H9 (cell line): ENCODE data around the gene TMEM178B. TPM values are rescaled to one million over a fixed set of nuclear protein-coding genes. Genes with fewer than 3 reads are reported as not detected.

Experiments used
- DNase-seq: peaks from one replicate; pipeline ENCODE4 v3.0.0-alpha.2; 2017
- H2AFZ ChIP-seq: one replicate; pipeline ENCODE4 v1.6.1; 2013; ENCODE audit warnings: mild to moderate bottlenecking, low read length, control low read depth, moderate library complexity
- H2AK5ac ChIP-seq: 2 replicates; pipeline ENCODE4 v1.6.1; 2013; ENCODE audit warnings: low read length, control low read depth, mixed read lengths; ENCODE audit not compliant: insufficient read length
- H2BK120ac ChIP-seq: one replicate; pipeline ENCODE4 v1.6.1; 2013; ENCODE audit warnings: low read depth, mild to moderate bottlenecking, low read length, control low read depth, inconsistent platforms; ENCODE audit not compliant: poor library complexity, severe bottlenecking
- H2BK12ac ChIP-seq: 2 replicates; pipeline ENCODE4 v1.6.1; 2013; ENCODE audit warnings: low read length, control low read depth, mixed read lengths, low read depth; ENCODE audit not compliant: insufficient read length
- H2BK15ac ChIP-seq: 2 replicates; pipeline ENCODE4 v1.6.1; 2013; ENCODE audit warnings: low read depth, low read length, control low read depth
- H2BK20ac ChIP-seq: one replicate; pipeline ENCODE4 v1.6.1; 2013; ENCODE audit warnings: low read depth, mild to moderate bottlenecking, low read length, control low read depth, inconsistent platforms; ENCODE audit not compliant: poor library complexity, severe bottlenecking
- H2BK5ac ChIP-seq: 2 replicates; pipeline ENCODE4 v1.6.1; 2013; ENCODE audit warnings: low read length, control low read depth, mixed read lengths; ENCODE audit not compliant: insufficient read length
- H3K14ac ChIP-seq: 2 replicates; pipeline ENCODE4 v1.6.1; 2013; ENCODE audit warnings: low read length, control low read depth; ENCODE audit not compliant: insufficient read depth
- H3K18ac ChIP-seq: 2 replicates; pipeline ENCODE4 v1.6.1; 2013; ENCODE audit warnings: low read depth, mild to moderate bottlenecking, mixed read lengths, low read length, control low read depth; ENCODE audit not compliant: insufficient read length
- H3K23ac ChIP-seq: 2 replicates; pipeline ENCODE4 v1.6.1; 2013; ENCODE audit warnings: low read length, control low read depth, mixed read lengths, low read depth; ENCODE audit not compliant: insufficient read length
- H3K23me2 ChIP-seq: 2 replicates; pipeline ENCODE4 v1.6.1; 2013; ENCODE audit warnings: low read depth, mild to moderate bottlenecking, mixed read lengths, low read length, control low read depth; ENCODE audit not compliant: insufficient read length, poor library complexity, severe bottlenecking
- H3K27ac ChIP-seq: 2 replicates; pipeline ENCODE4 v1.5.1; 2013; ENCODE audit warnings: low read length, control low read depth, mixed read lengths, low read depth; ENCODE audit not compliant: insufficient read length
- H3K27me3 ChIP-seq: 2 replicates; pipeline ENCODE4 v1.6.1; 2013; ENCODE audit warnings: low read length, control low read depth, inconsistent platforms; ENCODE audit not compliant: insufficient read depth
- H3K4ac ChIP-seq: 2 replicates; pipeline ENCODE4 v1.6.1; 2013; ENCODE audit warnings: low read depth, mild to moderate bottlenecking, control low read depth, inconsistent platforms, low read length, moderate library complexity
- H3K4me1 ChIP-seq: 2 replicates; pipeline ENCODE4 v1.6.1; 2013; ENCODE audit warnings: low read length, control low read depth, inconsistent platforms; ENCODE audit not compliant: insufficient read depth
- H3K4me2 ChIP-seq: 2 replicates; pipeline ENCODE4 v1.6.1; 2013; ENCODE audit warnings: low read length, control low read depth, mixed read lengths; ENCODE audit not compliant: insufficient read length, insufficient read depth
- H3K56ac ChIP-seq: 2 replicates; pipeline ENCODE4 v1.6.1; 2013; ENCODE audit warnings: low read depth, mild to moderate bottlenecking, mixed read lengths, low read length, control low read depth; ENCODE audit not compliant: insufficient read length
- H3K79me1 ChIP-seq: 2 replicates; pipeline ENCODE4 v1.6.1; 2013; ENCODE audit warnings: low read depth, mild to moderate bottlenecking, moderate library complexity, low read length, control low read depth, inconsistent platforms; ENCODE audit not compliant: insufficient read depth, poor library complexity, severe bottlenecking
- H3K79me2 ChIP-seq: 2 replicates; pipeline ENCODE4 v1.6.1; 2013; ENCODE audit warnings: low read length, control low read depth, inconsistent platforms; ENCODE audit not compliant: insufficient read depth
- H3K9ac ChIP-seq: 2 replicates; pipeline ENCODE4 v1.6.1; 2013; ENCODE audit warnings: low read length, control low read depth, mixed read lengths; ENCODE audit not compliant: insufficient read length; ENCODE audit errors: extremely low read depth
- H3K9me3 ChIP-seq: one replicate; pipeline ENCODE4 v1.6.1; 2013; ENCODE audit warnings: low read depth, low read length, inconsistent platforms; ENCODE audit not compliant: control insufficient read depth
- H3T11ph ChIP-seq: one replicate; pipeline ENCODE4 v1.6.1; 2013; ENCODE audit warnings: mild to moderate bottlenecking, low read length, control low read depth, inconsistent platforms
- H4K20me1 ChIP-seq: one replicate; pipeline ENCODE4 v1.6.1; 2013; ENCODE audit not compliant: control insufficient read depth, insufficient read length, insufficient read depth
- H4K5ac ChIP-seq: 2 replicates; pipeline ENCODE4 v1.6.1; 2013; ENCODE audit warnings: low read depth, mild to moderate bottlenecking, mixed read lengths, low read length, control low read depth; ENCODE audit not compliant: insufficient read length
- H4K8ac ChIP-seq: replicated peaks from 2 replicates; pipeline ENCODE4 v1.6.1; 2013; ENCODE audit warnings: low read length, control low read depth, mixed read lengths, low read depth; ENCODE audit not compliant: insufficient read length
- H4K91ac ChIP-seq: 2 replicates; pipeline ENCODE4 v1.6.1; 2013; ENCODE audit warnings: low read depth, mild to moderate bottlenecking, moderate library complexity, mixed read lengths, low read length, control low read depth; ENCODE audit not compliant: insufficient read length
- H3K27ac Mint-ChIP-seq, 3 experiments: 2 replicates in 2 of 3; 3 replicates in 1 of 3; pipeline ENCODE4 v1.8.0; 2020 to 2021; ENCODE audit warnings: mixed read lengths in 3 of 3, mild to moderate bottlenecking in 1 of 3, moderate library complexity in 1 of 3
- H3K27me3 Mint-ChIP-seq: 2 replicates; pipeline ENCODE4 v1.8.0; 2021; ENCODE audit warnings: low read depth, mild to moderate bottlenecking, moderate library complexity, mixed read lengths
- H3K36me3 Mint-ChIP-seq, 3 experiments: 2 replicates in 2 of 3; 3 replicates in 1 of 3; pipeline ENCODE4 v1.8.0; 2020 to 2021; ENCODE audit warnings: low read depth in 3 of 3, mixed read lengths in 3 of 3; ENCODE audit not compliant: insufficient read depth in 1 of 3
- H3K4me1 Mint-ChIP-seq, 2 experiments: 2 replicates each; pipeline ENCODE4 v1.8.0; 2020; ENCODE audit warnings: mixed read lengths in 2 of 2
- H3K4me3 Mint-ChIP-seq, 2 experiments: 2 replicates in 1 of 2; 3 replicates in 1 of 2; pipeline ENCODE4 v1.8.0; 2020 to 2021; ENCODE audit warnings: mild to moderate bottlenecking in 2 of 2, mixed read lengths in 2 of 2, moderate library complexity in 1 of 2
- H3K9me3 Mint-ChIP-seq, 2 experiments: 2 replicates in 1 of 2; 3 replicates in 1 of 2; pipeline ENCODE4 v1.8.0; 2020; ENCODE audit warnings: mild to moderate bottlenecking in 2 of 2, mixed read lengths in 2 of 2, moderate library complexity in 1 of 2
- WGBS: extraction: QIAGEN DNeasy Blood & Tissue Kit; methylation state at CpG from one replicate; pipeline ENCODE4 v1.1.7; 2013; ENCODE audit warnings: missing lambda C conversion rate, low lambda C conversion rate, mixed read lengths; ENCODE audit not compliant: insufficient read length; ENCODE audit errors: extremely low coverage; 5-methylcytosine and 5-hydroxymethylcytosine counted together
- total RNA-seq: library from RNA; stranded (reverse); gene quantifications from 2 replicates; pipeline ENCODE4 v1.2.1, GENCODE V29; 2021
- TF ChIP-seq, protein P1 (sequence below): fragments of 200-600 bp; sonication (generic); conservative IDR thresholded peaks from 3 replicates; pipeline ENCODE4 v1.8.0; 2021; ENCODE audit warnings: antibody characterized with exemption, mild to moderate bottlenecking

TMEM178B gene
- total RNA-seq, 1 experiment from 2014 or later = 11.3 TPM

DNA sequence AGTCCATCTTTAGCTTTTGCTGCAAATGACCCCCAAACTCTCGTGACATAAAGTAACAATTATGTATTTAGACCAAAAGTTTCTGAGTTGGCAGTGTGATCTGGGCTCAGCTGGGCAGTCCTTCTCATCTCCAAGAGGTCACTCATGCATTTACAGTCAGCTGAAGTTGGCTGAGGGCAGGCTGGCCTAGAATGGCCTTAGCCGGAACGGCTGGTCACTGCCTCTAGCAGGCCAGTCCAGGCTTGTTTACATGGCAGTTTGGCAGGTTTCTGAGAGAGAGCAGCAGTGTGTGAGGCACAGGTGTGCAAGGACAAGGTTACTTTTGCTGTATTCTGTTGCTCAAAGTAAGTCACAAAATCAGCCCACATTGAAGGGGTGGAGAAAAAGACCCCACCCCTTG is 277.3 kb downstream of the TMEM178B start:
- H3K14ac ChIP-seq = no peak overlapping the region
- no peak overlapping the region for H2BK120ac ChIP-seq
- no peak overlapping the region for H2BK12ac ChIP-seq
- no peaks in the 10 kb centered on the region; the same call in 1 of the 2 replicates for H3K4me1 ChIP-seq
- no peaks in the 10 kb centered on the region for H3K9me3 Mint-ChIP-seq
- H3K27ac Mint-ChIP-seq = peak overlapping the region in 1 of 3 experiments; percentile 28; a peak in 1 of 7 replicates
- no peak overlapping the region for H3K18ac ChIP-seq
- H4K91ac ChIP-seq = no peak overlapping the region
- H3K79me2 ChIP-seq = no peaks in the 10 kb centered on the region
- TF ChIP-seq, protein P1, sequence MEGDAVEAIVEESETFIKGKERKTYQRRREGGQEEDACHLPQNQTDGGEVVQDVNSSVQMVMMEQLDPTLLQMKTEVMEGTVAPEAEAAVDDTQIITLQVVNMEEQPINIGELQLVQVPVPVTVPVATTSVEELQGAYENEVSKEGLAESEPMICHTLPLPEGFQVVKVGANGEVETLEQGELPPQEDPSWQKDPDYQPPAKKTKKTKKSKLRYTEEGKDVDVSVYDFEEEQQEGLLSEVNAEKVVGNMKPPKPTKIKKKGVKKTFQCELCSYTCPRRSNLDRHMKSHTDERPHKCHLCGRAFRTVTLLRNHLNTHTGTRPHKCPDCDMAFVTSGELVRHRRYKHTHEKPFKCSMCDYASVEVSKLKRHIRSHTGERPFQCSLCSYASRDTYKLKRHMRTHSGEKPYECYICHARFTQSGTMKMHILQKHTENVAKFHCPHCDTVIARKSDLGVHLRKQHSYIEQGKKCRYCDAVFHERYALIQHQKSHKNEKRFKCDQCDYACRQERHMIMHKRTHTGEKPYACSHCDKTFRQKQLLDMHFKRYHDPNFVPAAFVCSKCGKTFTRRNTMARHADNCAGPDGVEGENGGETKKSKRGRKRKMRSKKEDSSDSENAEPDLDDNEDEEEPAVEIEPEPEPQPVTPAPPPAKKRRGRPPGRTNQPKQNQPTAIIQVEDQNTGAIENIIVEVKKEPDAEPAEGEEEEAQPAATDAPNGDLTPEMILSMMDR = no peak
- H3K56ac ChIP-seq = no peak overlapping the region
- H2AFZ ChIP-seq = no peak overlapping the region
- no peak overlapping the region for H3K4ac ChIP-seq
- H2BK5ac ChIP-seq = no peak overlapping the region
- no peaks in the 10 kb centered on the region for H3K79me1 ChIP-seq
- H4K20me1 ChIP-seq = no peaks in the 10 kb centered on the region
- H3K23ac ChIP-seq = no peak overlapping the region
- no peak overlapping the region for H4K5ac ChIP-seq
- H3K4me2 ChIP-seq = no peak overlapping the region
- H3K36me3 Mint-ChIP-seq = no peaks in the 10 kb centered on the region; a peak in 1 of 7 replicates
- H2AK5ac ChIP-seq = no peak overlapping the region
- H3K27me3 ChIP-seq = no peaks in the 10 kb centered on the region
- no peak overlapping the region for H3K4me3 Mint-ChIP-seq
- no peak overlapping the region for H2BK15ac ChIP-seq
- no peak overlapping the region for H3T11ph ChIP-seq
- no peak overlapping the region for H3K27ac ChIP-seq
- peaks cover 12 to 15% of the 10 kb centered on the region in 2 experiments for H3K4me1 Mint-ChIP-seq
- DNase-seq = no peak
- H2BK20ac ChIP-seq = no peak overlapping the region
- H3K9ac ChIP-seq = no peak overlapping the region
- H3K23me2 ChIP-seq = no peaks in the 10 kb centered on the region
- H3K9me3 ChIP-seq = no peaks in the 10 kb centered on the region
- no peak overlapping the region for H4K8ac ChIP-seq
- no CpG with 5 or more reads among the region's 3 CpGs for WGBS
- H3K27me3 Mint-ChIP-seq = no peaks in the 10 kb centered on the region
